Natural killer cell (primary cell): ENCODE results near the gene SPINT4. TPM values are rescaled to one million over a fixed set of nuclear protein-coding genes. Genes with fewer than 3 reads are reported as not detected.
"Not testable (repeated sequence)": the region's sequence is repeated elsewhere in the genome, so short reads cannot be mapped to it uniquely, and the experiment has no call there.

Source experiments
- ATAC-seq, 3 donors: fragments of 150-1000 bp in 2 of 3; fragments of 200-7000 bp in 1 of 3; cut with Tn5 transposase; 1 replicate in 1 of 3; 2 replicates in 2 of 3; pipeline ENCODE4 v1.10.0; 2021; ENCODE audit warnings: mild to moderate bottlenecking in 2 of 3, moderate library complexity in 2 of 3
- DNase-seq, 2 donors: peaks; one replicate each; pipeline versions ENCODE4 v3.0.0 to v3.0.0-alpha.2; 2013 to 2021; ENCODE audit warnings: mixed read lengths in 1 of 2
- H3K27ac ChIP-seq: one replicate; pipeline ENCODE4 v1.5.1; 2013; ENCODE audit warnings: mild to moderate bottlenecking, low read length
- H3K27me3 ChIP-seq: one replicate; pipeline ENCODE4 v1.6.1; 2013; ENCODE audit warnings: low read length; ENCODE audit not compliant: control insufficient read depth, insufficient read depth
- H3K36me3 ChIP-seq: one replicate; pipeline ENCODE4 v1.6.1; 2013; ENCODE audit warnings: low read length; ENCODE audit not compliant: control insufficient read depth, insufficient read depth
- H3K4me1 ChIP-seq: one replicate; pipeline ENCODE4 v1.6.1; 2013; ENCODE audit warnings: low read length; ENCODE audit not compliant: control insufficient read depth, insufficient read depth
- H3K4me3 ChIP-seq: one replicate; pipeline ENCODE4 v1.5.1; 2013; ENCODE audit warnings: low read length
- H3K9me3 ChIP-seq: one replicate; pipeline ENCODE4 v1.6.1; 2013; ENCODE audit warnings: low read length; ENCODE audit not compliant: control insufficient read depth, insufficient read depth
- H3K27ac Mint-ChIP-seq, 2 donors: one replicate each; pipeline ENCODE4 v1.8.0; 2022; ENCODE audit warnings: mild to moderate bottlenecking in 2 of 2, mixed read lengths in 2 of 2, moderate library complexity in 1 of 2
- H3K27me3 Mint-ChIP-seq, 2 donors: one replicate each; pipeline ENCODE4 v1.8.0; 2022; ENCODE audit warnings: low read depth in 2 of 2, mixed read lengths in 2 of 2
- H3K36me3 Mint-ChIP-seq: one replicate; pipeline ENCODE4 v1.8.0; 2022; ENCODE audit warnings: mixed read lengths
- H3K4me1 Mint-ChIP-seq, 2 donors: one replicate each; pipeline ENCODE4 v1.8.0; 2022; ENCODE audit warnings: mixed read lengths in 2 of 2
- H3K4me3 Mint-ChIP-seq: one replicate; pipeline ENCODE4 v1.8.0; 2022; ENCODE audit warnings: mild to moderate bottlenecking, moderate library complexity, mixed read lengths
- H3K9me3 Mint-ChIP-seq, 2 donors: one replicate each; pipeline ENCODE4 v1.8.0; 2022; ENCODE audit warnings: mixed read lengths in 2 of 2
- WGBS: methylation state at CpG from one replicate; pipeline ENCODE4 v1.1.7; 2013; ENCODE audit warnings: missing lambda C conversion rate; ENCODE audit not compliant: insufficient coverage; 5-methylcytosine and 5-hydroxymethylcytosine counted together
- intact Hi-C: fragments of 100-400 bp; cut with micrococcal nuclease; formaldehyde crosslinking; loops from one replicate; pipeline ENCODE4 v1.14.2; 2022
- total RNA-seq, 4 donors: library from RNA; stranded (reverse); fragments of 120-200 nt in 1 of 4; gene quantifications; one replicate each; pipeline versions ENCODE4 v1.2.3 to v1.2.4, GENCODE V29; 2013 to 2022
- TF ChIP-seq, protein P1 (sequence below): fragments of 200-600 bp; IDR thresholded peaks from one replicate; pipeline ENCODE4 v1.8.0; 2022; ENCODE audit warnings: antibody characterized with exemption

SPINT4 gene
- total RNA-seq, 3 donors from 2014 or later (not counting 1 experiment from before 2014, with no cell fraction given): not detected

DNA sequence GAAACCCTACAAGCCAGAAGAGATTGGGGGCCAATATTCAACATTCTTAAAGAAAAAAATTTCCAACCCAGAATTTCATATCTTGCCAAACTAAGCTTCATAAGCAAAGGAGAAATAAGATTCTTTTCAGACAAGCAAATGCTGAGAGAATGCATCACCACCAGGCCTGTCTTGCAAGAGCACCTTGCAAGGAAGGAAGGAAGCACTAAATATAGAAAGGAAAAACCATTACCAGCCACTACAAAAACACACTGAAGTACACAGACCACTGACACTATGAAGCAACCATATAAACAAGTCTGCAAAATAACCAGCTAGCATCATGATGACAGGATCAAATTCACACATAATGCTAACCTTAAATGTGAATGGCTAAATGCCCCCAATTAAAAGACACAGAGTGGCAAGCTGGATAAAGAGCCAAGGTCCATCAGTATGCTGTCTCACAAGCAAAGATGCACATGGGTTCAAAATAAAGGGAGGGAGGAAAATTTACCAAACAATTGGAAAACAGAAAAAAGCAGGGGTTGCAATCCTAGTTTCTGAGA is 5.9 kb upstream of the SPINT4 start:
- H3K4me1 Mint-ChIP-seq, intact Hi-C loops: not testable (repeated sequence)

DNA sequence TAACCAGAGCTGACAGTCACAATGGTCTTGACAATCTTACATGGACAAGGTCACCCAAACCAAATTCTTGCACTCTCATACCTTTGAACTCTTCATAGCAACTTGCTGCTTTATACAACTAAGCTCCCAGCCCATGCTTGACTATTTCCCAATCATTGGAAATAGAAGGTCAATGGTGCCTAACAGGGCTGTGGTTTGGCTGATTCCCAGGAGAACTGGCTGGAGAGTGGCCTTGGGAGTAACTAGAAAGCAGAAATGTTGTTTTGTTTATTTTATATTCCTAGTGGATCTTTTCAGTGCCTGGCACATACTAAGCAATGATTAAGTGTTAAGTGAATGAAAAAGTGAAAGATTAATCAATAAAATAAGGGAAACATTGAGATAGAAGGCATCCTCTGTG is 3.0 kb downstream of the SPINT4 start:
- intact Hi-C loops: no loop called here
- Mint-ChIP-seq H3K4me3 (no peak overlapping the region), H3K27ac (no peak overlapping the region), H3K9me3 (no peaks in the 10 kb centered on the region), H3K4me1 (no peaks in the 10 kb centered on the region), H3K36me3 (no peaks in the 10 kb centered on the region), H3K27me3 (peaks cover 15 to 44% of the 10 kb centered on the region in 2 donors)
- ATAC-seq: no peak
- Histone ChIP-seq H3K4me1 (no peaks in the 10 kb centered on the region), H3K36me3 (no peaks in the 10 kb centered on the region), H3K27ac (no peak overlapping the region), H3K27me3 (no peaks in the 10 kb centered on the region), H3K4me3 (no peak overlapping the region), H3K9me3 (no peaks in the 10 kb centered on the region)
- no peak for DNase-seq
- TF ChIP-seq, protein P1, sequence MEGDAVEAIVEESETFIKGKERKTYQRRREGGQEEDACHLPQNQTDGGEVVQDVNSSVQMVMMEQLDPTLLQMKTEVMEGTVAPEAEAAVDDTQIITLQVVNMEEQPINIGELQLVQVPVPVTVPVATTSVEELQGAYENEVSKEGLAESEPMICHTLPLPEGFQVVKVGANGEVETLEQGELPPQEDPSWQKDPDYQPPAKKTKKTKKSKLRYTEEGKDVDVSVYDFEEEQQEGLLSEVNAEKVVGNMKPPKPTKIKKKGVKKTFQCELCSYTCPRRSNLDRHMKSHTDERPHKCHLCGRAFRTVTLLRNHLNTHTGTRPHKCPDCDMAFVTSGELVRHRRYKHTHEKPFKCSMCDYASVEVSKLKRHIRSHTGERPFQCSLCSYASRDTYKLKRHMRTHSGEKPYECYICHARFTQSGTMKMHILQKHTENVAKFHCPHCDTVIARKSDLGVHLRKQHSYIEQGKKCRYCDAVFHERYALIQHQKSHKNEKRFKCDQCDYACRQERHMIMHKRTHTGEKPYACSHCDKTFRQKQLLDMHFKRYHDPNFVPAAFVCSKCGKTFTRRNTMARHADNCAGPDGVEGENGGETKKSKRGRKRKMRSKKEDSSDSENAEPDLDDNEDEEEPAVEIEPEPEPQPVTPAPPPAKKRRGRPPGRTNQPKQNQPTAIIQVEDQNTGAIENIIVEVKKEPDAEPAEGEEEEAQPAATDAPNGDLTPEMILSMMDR: no peak

More for the DNA sequence above, 5.9 kb upstream of the SPINT4 start:
- not testable (repeated sequence) for H3K27me3 ChIP-seq, H3K9me3 Mint-ChIP-seq, H3K27ac Mint-ChIP-seq, H3K27ac ChIP-seq, H3K36me3 ChIP-seq, H3K4me3 ChIP-seq, H3K9me3 ChIP-seq, DNase-seq, ATAC-seq, H3K4me3 Mint-ChIP-seq, H3K36me3 Mint-ChIP-seq
- H3K4me1 ChIP-seq: peaks cover 11% of the 10 kb centered on the region
- peaks cover 19 to 47% of the 10 kb centered on the region in 2 donors for H3K27me3 Mint-ChIP-seq

DNA sequence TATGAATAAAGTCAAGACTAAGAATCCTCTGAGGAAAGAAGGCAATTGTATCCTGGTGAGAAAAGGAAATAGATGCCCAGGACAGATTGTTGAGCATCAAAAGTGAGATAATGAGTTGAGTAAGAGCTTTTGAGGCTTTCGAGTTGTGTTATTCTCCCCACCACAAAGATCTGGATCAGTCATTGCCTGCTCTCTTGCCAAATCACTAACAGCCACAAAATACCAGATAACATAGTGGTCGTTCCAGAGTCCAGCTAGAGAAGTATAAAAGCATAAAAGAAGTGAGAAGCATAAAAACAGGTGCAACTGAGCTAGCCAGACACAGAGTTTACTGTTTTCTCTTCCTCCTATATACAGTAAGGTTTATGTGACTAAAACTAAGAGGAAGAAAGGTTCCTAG is 4.9 kb downstream of the SPINT4 start:
- H3K36me3 Mint-ChIP-seq: peaks cover 4% of the 10 kb centered on the region
- H3K4me3 Mint-ChIP-seq: no peak overlapping the region
- Histone ChIP-seq H3K9me3 (no peaks in the 10 kb centered on the region), H3K36me3 (no peaks in the 10 kb centered on the region), H3K4me3 (no peak overlapping the region), H3K27me3 (no peaks in the 10 kb centered on the region), H3K27ac (no peak overlapping the region), H3K4me1 (no peaks in the 10 kb centered on the region)
- H3K4me1 Mint-ChIP-seq: no peaks in the 10 kb centered on the region
- TF ChIP-seq, protein P1: no peak
- H3K27me3 Mint-ChIP-seq: peaks cover 19 to 47% of the 10 kb centered on the region in 2 donors
- intact Hi-C loops: no loop called here
- peaks cover under 1 to 6% of the 10 kb centered on the region in 2 donors for H3K9me3 Mint-ChIP-seq
- H3K27ac Mint-ChIP-seq: no peak overlapping the region
- DNase-seq (no peak), ATAC-seq (peak in 1 of 3 donors; percentile 32)
- WGBS: 40% methylated on average over 1 of the region's 2 CpGs

DNA sequence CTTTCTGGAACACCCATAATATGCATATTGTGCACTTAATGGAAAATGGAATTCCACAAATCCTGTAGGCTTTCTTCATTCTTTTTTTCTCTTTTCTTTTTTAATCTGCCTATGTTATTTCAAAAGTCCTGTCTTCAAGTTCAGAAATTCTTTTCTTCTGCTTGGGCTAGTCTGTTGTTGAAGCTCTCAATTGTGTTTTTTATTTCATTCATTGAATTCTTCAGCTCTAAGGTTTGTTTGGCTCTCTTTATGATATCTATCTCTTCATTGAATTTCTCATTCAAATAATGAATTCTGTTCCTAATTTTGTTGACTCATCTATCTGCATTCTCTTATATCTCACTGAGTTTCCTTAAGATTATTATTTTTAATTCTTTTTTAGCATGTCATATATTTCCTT is 10.1 kb downstream of the SPINT4 start:
- intact Hi-C loops: no loop called here
- H3K27me3 Mint-ChIP-seq: peaks cover 20 to 30% of the 10 kb centered on the region in 2 donors
- H3K36me3 Mint-ChIP-seq: peaks cover 9% of the 10 kb centered on the region
- no peaks in the 10 kb centered on the region for H3K4me1 Mint-ChIP-seq
- H3K4me3 Mint-ChIP-seq: no peak overlapping the region
- Histone ChIP-seq H3K4me1 (no peaks in the 10 kb centered on the region), H3K4me3 (no peak overlapping the region), H3K36me3 (no peaks in the 10 kb centered on the region), H3K27me3 (peaks cover 2% of the 10 kb centered on the region), H3K27ac (no peak overlapping the region), H3K9me3 (peaks cover 4% of the 10 kb centered on the region)
- peaks cover 4 to 10% of the 10 kb centered on the region in 2 donors for H3K9me3 Mint-ChIP-seq
- TF ChIP-seq, protein P1: no peak
- DNase-seq (no peak), ATAC-seq (no peak)
- no peak overlapping the region for H3K27ac Mint-ChIP-seq
